CD4-positive, alpha-beta T cell treated with Interleukin-1 beta for 1 hour (primary cell): ENCODE measurements around the gene ITGA4.

ENCODE experiments used
- DNase-seq, 2 donors: peaks; one replicate each; pipeline ENCODE4 v3.0.0-alpha.2; 2020 to 2022

The ITGA4 gene

GRCh38 chr2:181459621-181460021 is 2.4 kb downstream of the ITGA4 start:
- DNase-seq = no peak

DNA sequence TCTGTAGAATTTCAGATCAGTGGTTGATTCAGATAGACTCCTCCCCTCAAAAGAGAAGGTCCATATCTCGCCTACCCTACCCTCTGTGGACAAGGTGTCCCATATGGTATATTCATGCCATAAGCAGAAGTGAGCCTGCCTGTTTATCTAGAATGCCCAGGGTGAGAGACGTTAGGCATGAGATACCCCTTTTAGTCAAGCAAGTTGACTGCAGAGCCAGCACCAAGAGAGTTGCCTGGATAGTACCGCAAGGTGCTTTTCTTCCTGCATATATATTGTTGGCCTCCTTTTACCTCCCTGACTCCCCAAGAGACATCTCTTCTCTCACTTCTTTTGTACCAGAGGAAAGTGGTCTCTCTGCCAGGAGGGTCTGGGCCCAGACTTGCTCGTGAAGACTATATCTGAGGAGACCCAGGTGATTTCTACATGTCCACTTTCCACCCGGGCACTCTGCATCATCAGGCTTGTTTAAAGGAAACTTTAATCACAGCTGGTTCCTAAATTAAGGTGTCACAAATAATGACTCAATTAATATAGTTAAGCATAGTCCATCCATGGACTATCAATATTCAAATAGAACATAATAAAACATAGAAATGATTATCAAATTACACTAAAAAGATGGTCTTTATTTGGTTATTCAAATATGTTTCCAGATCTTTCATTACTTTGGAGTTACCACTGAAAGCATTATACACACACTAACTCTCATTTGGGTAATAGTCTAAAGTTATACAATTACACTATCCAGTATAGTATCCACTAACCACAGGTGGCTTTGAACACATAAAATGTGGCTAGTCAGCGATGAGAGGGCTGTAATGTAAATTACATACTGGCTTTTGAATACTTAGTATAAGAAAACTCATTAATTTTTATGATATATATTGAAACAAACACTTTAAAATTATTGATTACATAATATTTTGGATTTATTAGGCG is 4.1 kb downstream of the ITGA4 start:
- DNase-seq = peak; percentile 47 to 50

- peak; percentile 9 to 51 for DNase-seq
Measured at GRCh38 chr2:181462033-181462432, 4.8 kb downstream of the ITGA4 start.

- peak in 1 of 2 donors; percentile 49 for DNase-seq
Measured at GRCh38 chr2:181463588-181463987, 6.4 kb downstream of the ITGA4 start.

- no peak for DNase-seq
Measured at GRCh38 chr2:181464966-181465365, 7.8 kb downstream of the ITGA4 start.

DNA sequence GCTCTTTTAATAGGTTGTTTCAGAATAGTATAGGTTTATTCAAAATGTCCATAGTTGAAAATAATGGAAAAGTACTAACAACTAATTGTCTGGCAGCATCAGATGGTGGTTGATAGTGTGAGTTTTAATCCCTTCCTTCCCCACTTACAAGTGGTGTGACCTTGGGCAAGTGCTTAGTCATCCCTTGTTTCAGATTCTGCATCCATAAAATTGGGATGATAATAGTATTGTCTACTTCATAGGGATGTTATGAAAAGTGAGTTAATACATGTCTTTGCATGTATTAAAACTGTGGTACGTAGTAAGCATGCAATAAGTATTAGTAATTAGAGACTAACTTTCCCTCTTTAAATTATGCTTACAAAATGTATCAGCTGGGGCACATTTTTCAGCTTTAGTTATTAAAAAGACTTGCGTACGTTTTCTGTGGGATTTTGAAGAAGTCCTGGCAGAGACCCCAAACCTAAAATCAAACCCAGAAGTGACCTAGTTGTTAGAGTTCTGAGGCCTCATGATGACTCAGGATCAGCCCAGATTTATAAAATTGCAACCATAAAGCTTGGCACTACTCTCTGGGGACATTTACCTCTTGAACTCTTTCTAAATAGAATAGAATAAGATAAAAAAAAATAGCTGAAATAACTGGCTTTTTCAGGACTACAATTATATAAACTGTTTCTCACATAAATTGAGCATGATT is 8.6 kb downstream of the ITGA4 start:
- DNase-seq = no peak

DNA sequence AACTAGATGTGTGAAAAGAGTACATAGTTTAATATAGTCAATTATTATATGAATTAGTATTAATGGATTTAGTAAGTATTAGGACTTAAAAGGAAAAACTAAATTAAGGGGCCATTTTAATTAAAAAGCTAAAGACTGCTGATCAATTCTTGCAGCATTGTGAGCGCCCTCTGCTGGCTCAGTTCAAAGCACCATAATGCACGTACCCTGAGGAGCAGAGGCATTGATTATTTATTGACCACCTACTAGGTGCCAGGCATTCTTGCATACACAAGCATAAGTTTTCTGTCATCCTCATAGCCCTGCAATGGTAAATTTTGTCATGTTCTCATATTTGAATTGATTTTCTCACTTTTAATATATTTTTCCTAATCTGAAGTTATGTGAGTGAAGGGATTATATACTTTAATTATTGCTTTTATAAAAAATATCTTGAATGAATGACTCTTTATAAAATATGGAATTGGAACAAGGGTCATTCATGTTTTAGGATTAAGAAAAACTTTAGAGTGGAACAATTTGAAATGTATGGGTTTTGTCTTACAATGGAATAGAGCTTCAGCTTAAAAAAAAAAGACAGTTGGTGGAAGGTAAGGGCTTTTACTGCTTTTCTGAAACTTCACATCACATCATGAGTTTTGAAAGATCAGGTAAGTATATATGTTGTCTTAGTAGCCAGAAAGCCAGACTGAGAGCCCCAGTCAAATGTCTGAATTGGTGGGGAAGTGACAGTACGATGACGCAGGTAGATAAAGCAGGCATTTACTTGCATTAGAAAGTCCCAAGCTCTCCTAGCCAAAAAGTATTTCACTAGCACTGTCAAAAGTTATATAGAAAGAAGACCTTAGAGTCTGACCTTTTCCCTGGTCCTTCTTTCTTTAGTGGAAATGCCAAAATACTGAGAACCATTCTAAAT is 9.7 kb downstream of the ITGA4 start:
- peak; percentile 77 to 81 for DNase-seq

- DNase-seq = peak in 1 of 2 donors; percentile 11
Measured at GRCh38 chr2:181467966-181468707, 11.0 kb downstream of the ITGA4 start.

- no peak for DNase-seq
Measured at GRCh38 chr2:181468811-181469210, 11.6 kb downstream of the ITGA4 start.

- DNase-seq = peak in 1 of 2 donors; percentile 55
Measured at GRCh38 chr2:181471226-181471625, 14.0 kb downstream of the ITGA4 start.

- DNase-seq = no peak
Measured at GRCh38 chr2:181471783-181472182, 14.6 kb downstream of the ITGA4 start.

GRCh38 chr2:181472990-181473389 is 15.8 kb downstream of the ITGA4 start:
- no peak for DNase-seq

GRCh38 chr2:181474222-181474881 is 17.2 kb downstream of the ITGA4 start:
- no peak for DNase-seq

DNA sequence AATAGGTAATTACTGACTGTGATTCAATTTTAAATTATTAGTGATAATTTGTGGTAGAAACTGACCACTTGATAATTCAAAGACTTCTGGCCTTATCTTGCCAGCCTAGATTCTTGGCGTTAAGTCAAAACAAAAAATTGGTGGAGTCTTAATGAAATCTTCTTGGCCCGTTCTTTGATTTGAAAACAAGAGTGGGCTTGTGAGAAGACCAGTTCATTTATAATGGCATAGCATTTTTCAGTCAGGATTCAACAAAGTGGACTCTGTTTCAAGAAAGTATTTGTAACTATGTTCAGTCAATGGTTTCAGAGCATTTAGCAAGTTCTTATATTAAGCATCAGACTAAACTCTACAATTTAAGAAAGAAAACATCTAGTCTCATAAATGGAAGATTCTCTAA is 26.0 kb downstream of the ITGA4 start:
- no peak for DNase-seq

DNA sequence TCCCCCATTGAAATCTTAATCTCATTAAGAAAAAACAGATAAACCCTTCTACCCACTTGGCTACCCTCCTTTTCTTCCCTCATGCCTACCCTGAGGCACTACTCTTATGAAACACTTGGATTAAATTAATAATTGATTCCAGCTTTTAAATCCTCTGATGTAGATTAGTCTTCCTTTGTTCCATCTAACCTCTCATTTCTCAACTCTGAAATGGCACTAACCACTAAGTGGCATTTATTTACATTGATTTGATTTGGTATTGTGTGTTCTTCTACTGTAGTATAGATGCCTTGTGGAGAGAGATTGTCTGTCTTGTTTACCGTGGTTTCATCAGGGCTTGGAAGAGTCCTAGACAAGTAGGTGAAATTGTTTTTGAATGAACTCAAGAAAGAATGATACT is 26.7 kb downstream of the ITGA4 start:
- no peak for DNase-seq

DNA sequence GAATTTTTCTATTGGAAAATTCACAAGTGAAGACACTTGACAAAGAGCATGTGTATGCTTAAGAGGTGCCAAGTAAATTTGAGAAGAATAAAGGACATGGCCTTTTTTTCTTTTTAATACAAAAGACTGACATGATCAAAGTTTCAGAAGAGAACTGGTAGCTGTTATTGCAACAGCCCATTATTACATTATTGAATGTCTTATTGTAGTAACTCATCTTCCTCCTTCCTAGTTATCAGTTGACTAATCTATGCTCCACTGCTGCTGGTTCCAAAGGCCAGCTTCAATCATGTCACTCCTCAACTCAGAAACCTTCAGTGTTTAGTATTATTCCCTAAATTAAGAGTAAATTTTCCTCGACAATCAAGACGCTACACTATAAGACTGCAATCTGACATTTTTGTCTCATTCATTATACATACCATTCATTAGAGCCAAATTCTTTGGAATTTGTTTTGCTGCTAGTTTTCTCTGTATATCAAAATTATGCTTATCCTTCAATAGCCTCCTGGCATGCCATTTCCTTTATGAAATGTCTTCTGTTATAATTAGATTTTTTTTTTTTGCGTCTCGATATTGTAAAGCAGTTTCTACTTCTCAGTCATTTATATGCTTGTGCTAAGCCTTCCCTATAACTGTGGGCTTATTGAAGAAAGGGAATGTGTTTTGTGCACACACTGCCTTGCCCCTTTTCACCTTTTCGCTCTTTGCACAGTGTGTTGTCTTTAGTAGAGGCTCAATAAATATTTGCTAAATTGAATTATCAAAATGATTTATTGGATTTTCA is 27.9 kb downstream of the ITGA4 start:
- DNase-seq = no peak

DNA sequence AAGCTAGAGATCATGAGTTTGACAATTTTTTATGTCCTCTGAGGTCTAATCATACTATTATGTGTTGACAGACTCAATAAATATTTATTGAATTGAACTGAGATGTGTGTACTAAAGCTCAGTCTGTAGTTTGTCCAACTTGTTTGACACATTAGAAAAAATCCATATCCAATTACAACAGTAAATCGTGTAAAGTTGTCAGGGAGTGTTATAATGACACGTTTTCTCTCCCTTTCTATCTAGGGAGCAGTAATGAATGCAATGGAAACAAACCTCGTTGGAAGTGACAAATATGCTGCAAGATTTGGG is 28.4 kb downstream of the ITGA4 start:
- no peak for DNase-seq

DNA sequence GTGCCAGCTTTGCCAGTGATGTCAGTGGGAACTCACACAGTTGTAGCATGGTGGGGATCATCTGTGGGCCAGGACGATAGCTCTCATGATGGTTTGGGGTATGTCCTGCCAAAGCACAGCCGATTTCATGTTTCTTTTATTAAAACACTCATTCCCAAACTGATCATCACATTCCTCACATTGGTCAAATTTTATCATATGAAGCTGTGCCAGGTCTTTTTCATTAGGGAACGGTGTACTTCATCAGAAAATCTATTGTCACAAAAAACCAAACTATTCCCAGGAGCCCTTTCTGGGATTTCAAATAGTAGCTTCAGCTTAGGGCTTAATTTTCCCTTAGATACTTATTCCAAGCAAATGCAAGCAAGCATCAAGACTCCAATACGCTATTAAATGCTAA is 42.0 kb downstream of the ITGA4 start:
- DNase-seq = no peak

DNA sequence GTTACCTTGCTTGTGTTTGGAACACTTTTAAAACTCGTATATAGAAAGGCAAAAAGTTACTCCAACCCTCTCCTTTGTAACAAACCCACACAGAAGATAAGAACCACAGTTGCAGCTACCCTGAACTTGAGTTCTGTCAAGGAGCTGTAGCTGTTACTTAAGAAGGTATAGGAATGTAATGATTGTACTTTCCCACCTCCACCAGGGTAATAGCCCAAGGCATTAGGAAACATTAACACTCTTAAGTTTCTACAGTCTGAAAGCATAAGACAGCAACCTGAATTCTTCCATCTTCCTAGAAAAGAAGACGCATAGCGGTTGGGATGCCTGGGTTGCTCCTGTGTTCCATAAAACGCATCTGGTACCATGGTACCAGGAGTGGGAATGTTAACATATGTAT is 43.0 kb downstream of the ITGA4 start:
- no peak for DNase-seq

DNA sequence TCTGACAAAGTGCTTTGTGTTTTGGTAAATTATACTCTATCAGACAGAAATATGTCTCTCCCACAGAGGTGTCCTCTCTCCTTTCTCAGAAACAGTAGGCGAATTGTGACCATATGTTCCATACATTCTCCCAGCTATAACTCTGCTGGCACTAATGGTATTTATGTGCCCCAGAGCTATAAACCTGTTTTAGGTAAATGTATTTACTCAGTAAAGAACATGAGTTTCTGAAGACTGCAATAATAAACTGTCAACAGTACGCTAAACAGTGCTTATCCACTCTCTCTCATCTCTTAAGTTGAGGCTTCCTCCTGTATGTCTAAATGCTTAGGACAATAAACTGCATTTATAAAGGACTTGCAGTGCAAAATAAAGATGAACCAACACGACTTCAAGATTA is 58.5 kb downstream of the ITGA4 start:
- no peak for DNase-seq

DNA sequence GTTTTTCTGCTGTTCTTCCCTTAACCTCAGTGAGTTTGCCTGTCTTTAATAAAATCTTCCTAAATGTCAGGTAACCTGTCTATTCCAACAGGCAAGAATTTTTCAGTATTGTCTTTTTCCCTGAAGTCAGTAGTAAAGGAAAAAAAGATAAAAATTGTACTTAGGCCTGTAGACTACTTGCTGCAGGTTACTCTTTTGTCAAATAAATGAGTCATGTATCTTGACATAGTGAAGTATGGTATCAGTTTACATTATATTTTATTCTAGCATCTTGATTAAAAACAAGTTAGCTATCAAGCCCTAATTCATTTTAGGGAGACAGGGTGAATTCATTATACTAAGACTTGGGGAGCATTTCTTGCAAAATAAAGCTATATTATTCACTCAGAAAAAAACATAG is 59.8 kb downstream of the ITGA4 start:
- DNase-seq = no peak
